Upper lobe of left lung (tissue), 6 donors: ENCODE results near the gene FOXC2. TPM values are rescaled to one million over a fixed set of nuclear protein-coding genes. Genes with fewer than 3 reads are reported as not detected.

Experiments
- ATAC-seq, 2 donors: fragments of 200-7000 bp; cut with Tn5 transposase; one replicate each; pipeline ENCODE4 v1.9.1; 2022; ENCODE audit warnings: mild to moderate bottlenecking in 2 of 2, moderate library complexity in 2 of 2; ENCODE audit not compliant: low FRiP score in 2 of 2
- DNase-seq, 2 donors: peaks; one replicate each; pipeline ENCODE4 v3.0.0-alpha.2; 2019 to 2020
- H3K27ac ChIP-seq, 4 donors: fragments of 200-600 bp; sonication (generic); one replicate each; pipeline ENCODE4 v1.5.1; 2016 to 2019
- H3K27me3 ChIP-seq, 4 donors: fragments of 200-600 bp; sonication (generic); one replicate each; pipeline ENCODE4 v1.5.1; 2017 to 2019
- H3K36me3 ChIP-seq, 4 donors: fragments of 200-600 bp; sonication (generic); one replicate each; pipeline ENCODE4 v1.5.1; 2016 to 2019
- H3K4me1 ChIP-seq, 4 donors: fragments of 200-600 bp; sonication (generic); one replicate each; pipeline ENCODE4 v1.5.1; 2018 to 2019
- H3K4me3 ChIP-seq, 4 donors: fragments of 200-600 bp; sonication (generic); one replicate each; pipeline ENCODE4 v1.5.1; 2017 to 2019; ENCODE audit warnings: mild to moderate bottlenecking in 2 of 4, moderate library complexity in 1 of 4
- H3K9me3 ChIP-seq, 4 donors: fragments of 200-600 bp; sonication (generic); one replicate each; pipeline ENCODE4 v1.5.1; 2018 to 2019
- EP300 ChIP-seq, 4 donors: sonication (generic); formaldehyde crosslinking; IDR thresholded peaks; one replicate each; pipeline ENCODE4 v1.5.1; 2017; ENCODE audit warnings: antibody characterized with exemption in 4 of 4, control low read depth in 2 of 4
- POLR2A ChIP-seq, 4 donors: fragments of 450-650 bp; IDR thresholded peaks; one replicate each; pipeline ENCODE4 v1.5.1; 2016 to 2017; ENCODE audit warnings: antibody characterized with exemption in 4 of 4, mild to moderate bottlenecking in 2 of 4
- POLR2AphosphoS5 ChIP-seq, 2 donors: sonication (generic); formaldehyde crosslinking; IDR thresholded peaks; one replicate each; pipeline ENCODE4 v1.5.1; 2017; ENCODE audit warnings: antibody characterized with exemption in 2 of 2
- WGBS, 2 donors: methylation state at CpG; one replicate each; pipeline ENCODE4 v1.1.5; 2017 to 2018; 5-methylcytosine and 5-hydroxymethylcytosine counted together
- total RNA-seq, 6 donors: library from RNA; depleted of rRNA in 4 of 6; stranded (reverse); fragments of >200 nt in 4 of 6; gene quantifications; one replicate each; pipeline versions ENCODE4 v1.1.0 to v1.2.1, GENCODE V29; 2016 to 2021
- TF ChIP-seq, protein P1 (sequence below), 6 experiments: fragments of 450-650 bp in 4 of 6; fragments of 200-600 bp in 2 of 6; sonication (generic) in 2 of 6; IDR thresholded peaks; one replicate each; pipeline ENCODE4 v1.5.1; 2016 to 2019; ENCODE audit warnings: antibody characterized with exemption in 6 of 6
- donor health status: DM: no; HTN: no; CAD: no; lungs with moderate emphysema.
- donor health status: DM: no; HTN: yes; CAD: no; lungs with severe emphysema.

The FOXC2 gene
- total RNA-seq, 6 donors from 2014 or later, result 0.39 to 1.9 (median 0.56) TPM; not detected in 2

DNA sequence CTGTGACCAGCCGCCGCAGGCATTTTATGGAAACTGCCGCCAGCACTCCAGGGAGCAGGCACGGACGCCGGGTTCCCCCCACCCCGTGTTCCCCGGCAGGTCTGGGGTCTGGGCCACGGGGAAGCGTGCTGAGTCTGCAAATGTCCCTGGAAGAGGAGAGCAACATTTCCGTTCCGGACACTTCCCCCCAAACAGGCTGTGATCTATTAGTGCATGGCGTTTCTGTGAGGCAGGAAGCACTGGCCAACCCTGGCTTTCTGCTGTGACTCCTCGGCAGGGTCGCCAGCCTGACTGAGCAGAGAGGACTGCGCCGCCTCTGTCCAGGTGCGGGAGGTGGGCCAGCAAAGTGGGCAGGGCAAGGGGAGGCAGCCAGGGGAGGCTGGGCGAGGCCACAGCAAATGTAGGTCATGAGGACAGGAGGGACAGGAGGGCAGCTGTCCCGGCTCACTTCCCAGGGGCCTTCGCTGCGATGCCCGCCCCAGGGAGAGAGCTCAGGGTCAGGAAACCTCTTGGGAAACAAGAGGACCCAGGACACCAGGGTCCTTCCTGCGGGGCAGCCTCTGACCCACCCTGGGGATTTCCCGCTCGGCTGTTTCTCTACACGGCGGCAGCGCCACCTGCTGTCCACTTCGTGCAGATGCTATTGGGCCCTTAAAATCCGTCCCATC is 46.8 kb upstream of the FOXC2 start:
- peak overlapping the region; percentile 53 to 97 (median 68) for H3K27ac ChIP-seq
- peaks cover 0 to 8% (median 8%) of the 10 kb centered on the region in 4 donors for H3K27me3 ChIP-seq
- WGBS, 2 donors, result 3 to 18% methylated on average over 25 to 29 of the region's 31 CpGs
- no peaks in the 10 kb centered on the region for H3K9me3 ChIP-seq
- peak; percentile 67 to 68 for ATAC-seq
- peaks cover 0 to 24% (median 3%) of the 10 kb centered on the region in 4 donors for H3K36me3 ChIP-seq
- TF ChIP-seq, protein P1, sequence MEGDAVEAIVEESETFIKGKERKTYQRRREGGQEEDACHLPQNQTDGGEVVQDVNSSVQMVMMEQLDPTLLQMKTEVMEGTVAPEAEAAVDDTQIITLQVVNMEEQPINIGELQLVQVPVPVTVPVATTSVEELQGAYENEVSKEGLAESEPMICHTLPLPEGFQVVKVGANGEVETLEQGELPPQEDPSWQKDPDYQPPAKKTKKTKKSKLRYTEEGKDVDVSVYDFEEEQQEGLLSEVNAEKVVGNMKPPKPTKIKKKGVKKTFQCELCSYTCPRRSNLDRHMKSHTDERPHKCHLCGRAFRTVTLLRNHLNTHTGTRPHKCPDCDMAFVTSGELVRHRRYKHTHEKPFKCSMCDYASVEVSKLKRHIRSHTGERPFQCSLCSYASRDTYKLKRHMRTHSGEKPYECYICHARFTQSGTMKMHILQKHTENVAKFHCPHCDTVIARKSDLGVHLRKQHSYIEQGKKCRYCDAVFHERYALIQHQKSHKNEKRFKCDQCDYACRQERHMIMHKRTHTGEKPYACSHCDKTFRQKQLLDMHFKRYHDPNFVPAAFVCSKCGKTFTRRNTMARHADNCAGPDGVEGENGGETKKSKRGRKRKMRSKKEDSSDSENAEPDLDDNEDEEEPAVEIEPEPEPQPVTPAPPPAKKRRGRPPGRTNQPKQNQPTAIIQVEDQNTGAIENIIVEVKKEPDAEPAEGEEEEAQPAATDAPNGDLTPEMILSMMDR (IDR thresholded peaks at IDR 0.05), result peak; percentile 73 to 91 (median 84)
- TF ChIP-seq EP300 (IDR thresholded peaks at IDR 0.05) (no peak), POLR2AphosphoS5 (IDR thresholded peaks at IDR 0.05) (peak in 1 of 2 donors; percentile 32), POLR2A (IDR thresholded peaks at IDR 0.05) (no peak)
- peaks cover 12 to 33% (median 26%) of the 10 kb centered on the region in 4 donors for H3K4me1 ChIP-seq
- DNase-seq, result peak; percentile 55 to 81
- peak overlapping the region in 2 of 4 donors; percentile 21 to 22 for H3K4me3 ChIP-seq

DNA sequence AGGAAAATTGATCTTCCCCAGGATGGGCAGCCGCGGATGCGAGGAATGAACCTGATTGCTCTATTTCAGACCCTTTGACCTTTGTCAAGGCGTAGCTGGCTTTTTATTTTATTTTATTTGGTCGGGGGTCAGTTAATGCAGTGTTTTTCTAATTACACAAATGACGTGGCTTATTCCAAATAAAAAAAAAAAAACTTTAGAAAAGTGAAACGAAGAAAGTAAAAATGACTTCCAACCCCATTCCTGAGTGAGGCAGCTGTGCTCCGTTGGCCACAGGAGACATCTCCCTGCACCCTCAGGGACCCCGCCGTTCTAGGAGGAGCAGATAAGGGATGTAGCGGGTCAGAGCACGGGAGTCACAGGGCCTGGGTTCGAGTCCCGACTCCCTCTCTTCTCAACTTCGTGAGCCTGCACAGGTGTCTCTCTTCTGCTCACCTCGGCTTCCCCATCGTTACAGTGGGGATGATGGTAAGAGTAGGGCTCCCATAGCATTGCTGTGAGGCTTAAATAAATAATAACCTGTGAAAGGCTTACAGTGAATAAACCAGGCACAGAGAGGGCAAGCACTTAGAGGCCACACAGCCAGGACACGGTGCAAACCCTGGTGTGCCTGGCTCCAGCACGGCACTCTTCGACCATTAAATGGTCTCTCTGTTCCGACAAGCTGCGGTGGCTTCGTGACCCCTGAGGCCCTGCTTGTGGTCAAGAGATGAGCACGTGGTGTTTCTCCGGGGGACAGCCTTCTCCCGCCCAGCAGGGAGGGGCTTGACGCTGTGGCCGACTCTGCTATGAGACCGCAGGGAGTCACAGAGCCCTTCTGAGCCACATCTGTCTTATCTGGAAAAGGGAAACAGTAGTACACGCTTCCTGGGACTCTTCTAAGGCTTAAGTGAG is 46.1 kb upstream of the FOXC2 start:
- H3K9me3 ChIP-seq, result no peaks in the 10 kb centered on the region
- no peak for ATAC-seq
- H3K27ac ChIP-seq, result peak overlapping the region in 2 of 4 donors; percentile 53 to 97
- 46 to 51% methylated on average over 28 to 30 of the region's 30 CpGs for WGBS, 2 donors
- H3K4me3 ChIP-seq, result peak overlapping the region in 2 of 4 donors; percentile 21 to 22
- DNase-seq, result no peak
- H3K4me1 ChIP-seq, result peaks cover 12 to 33% (median 26%) of the 10 kb centered on the region in 4 donors
- peaks cover 0 to 7% (median 6%) of the 10 kb centered on the region in 4 donors for H3K27me3 ChIP-seq
- no peak for TF ChIP-seq POLR2AphosphoS5 (IDR thresholded peaks at IDR 0.05)
- TF ChIP-seq, protein P1 (IDR thresholded peaks at IDR 0.05), result no peak
- TF ChIP-seq EP300 (IDR thresholded peaks at IDR 0.05), result no peak
- TF ChIP-seq POLR2A (IDR thresholded peaks at IDR 0.05), result no peak
- peaks cover 0 to 16% (median under 1%) of the 10 kb centered on the region in 4 donors for H3K36me3 ChIP-seq

DNA sequence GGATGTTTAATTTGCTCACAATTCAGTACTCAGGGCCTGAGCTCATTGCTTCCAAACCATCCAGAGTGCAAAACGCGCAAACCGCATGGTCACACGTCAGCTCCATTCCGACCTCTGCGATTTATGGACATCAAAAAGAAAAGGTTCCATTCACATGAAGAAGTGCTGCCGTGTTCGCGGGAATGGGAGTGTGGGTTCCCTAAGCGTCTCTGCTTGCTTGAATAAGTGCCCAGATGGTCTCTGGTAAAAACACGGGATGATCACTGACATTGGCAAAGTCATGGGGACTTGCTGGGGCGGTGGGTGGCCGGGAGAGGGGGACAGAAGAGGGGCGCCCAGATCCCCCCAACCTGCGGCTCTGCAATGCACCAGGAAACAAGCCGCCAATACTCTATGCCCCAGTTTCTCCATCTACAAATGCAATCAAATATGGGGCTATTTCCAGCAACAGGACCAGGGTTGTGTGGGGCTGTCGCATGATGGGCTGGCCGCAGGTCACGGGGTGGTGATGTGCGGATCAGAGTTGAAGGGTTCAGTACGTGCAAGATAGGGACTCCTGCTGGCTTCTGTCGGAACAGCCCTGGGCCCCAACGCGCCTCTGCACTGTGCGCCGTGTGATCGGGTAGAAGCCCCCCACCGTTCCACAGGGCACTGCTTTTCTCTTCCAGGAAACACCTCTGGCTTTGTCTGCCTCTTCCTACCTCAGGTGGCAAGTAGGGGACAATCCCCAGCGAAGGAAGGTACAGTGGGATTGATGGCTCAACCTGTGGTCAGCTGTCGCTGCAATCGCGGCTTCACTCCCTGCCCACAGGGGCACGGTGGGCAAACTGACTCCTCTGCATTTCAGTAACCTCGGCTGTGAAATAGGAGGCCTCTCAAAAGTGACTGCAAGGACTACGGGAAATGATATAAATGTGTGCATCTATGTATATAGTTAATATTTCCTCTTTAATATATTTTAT is 45.1 kb upstream of the FOXC2 start:
- 75 to 76% methylated on average over 28 to 35 of the region's 35 CpGs for WGBS, 2 donors
- H3K4me1 ChIP-seq, result peaks cover 12 to 33% (median 26%) of the 10 kb centered on the region in 4 donors
- peak in 1 of 2 donors; percentile 50 for DNase-seq

DNA sequence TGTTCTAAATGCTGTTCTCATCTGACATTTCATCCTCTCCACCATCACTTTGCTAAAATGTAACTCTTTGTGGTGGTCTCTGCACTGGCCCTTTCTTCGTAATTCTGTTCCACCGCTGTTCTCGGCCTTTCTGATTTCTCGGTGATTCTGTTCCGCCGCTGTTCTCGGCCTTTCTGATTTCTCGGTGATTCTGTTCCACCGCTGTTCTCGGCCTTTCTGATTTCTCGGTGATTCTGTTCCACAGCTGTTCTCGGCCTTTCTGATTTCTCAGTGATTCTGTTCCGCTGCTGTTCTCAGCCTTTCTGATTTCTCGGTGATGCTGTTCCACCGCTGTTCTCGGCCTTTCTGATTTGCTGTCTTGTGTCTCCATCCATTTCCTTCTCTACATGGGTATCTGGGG is 44.0 kb upstream of the FOXC2 start:
- TF ChIP-seq POLR2A (IDR thresholded peaks at IDR 0.05) (no peak), POLR2AphosphoS5 (IDR thresholded peaks at IDR 0.05) (no peak), EP300 (IDR thresholded peaks at IDR 0.05) (no peak)
- TF ChIP-seq, protein P1 (IDR thresholded peaks at IDR 0.05), result no peak
- H3K4me3 ChIP-seq, result no peak overlapping the region
- no peaks in the 10 kb centered on the region for H3K36me3 ChIP-seq
- ATAC-seq, result no peak
- DNase-seq, result no peak
- H3K4me1 ChIP-seq, result peaks cover 9 to 30% (median 24%) of the 10 kb centered on the region in 4 donors
- H3K9me3 ChIP-seq, result no peaks in the 10 kb centered on the region
- H3K27me3 ChIP-seq, result no peaks in the 10 kb centered on the region
- WGBS, 2 donors, result 67 to 84% methylated on average over 16 of the region's 16 CpGs
- H3K27ac ChIP-seq, result no peak overlapping the region

More for the DNA sequence above, 45.1 kb upstream of the FOXC2 start:
- H3K36me3 ChIP-seq, result peaks cover 0 to 8% (median 0%) of the 10 kb centered on the region in 4 donors
- no peak overlapping the region for H3K4me3 ChIP-seq
- no peak overlapping the region for H3K27ac ChIP-seq
- TF ChIP-seq, protein P1 (IDR thresholded peaks at IDR 0.05), result no peak
- TF ChIP-seq POLR2AphosphoS5 (IDR thresholded peaks at IDR 0.05) (no peak), POLR2A (IDR thresholded peaks at IDR 0.05) (no peak), EP300 (IDR thresholded peaks at IDR 0.05) (no peak)
- ATAC-seq, result no peak
- H3K27me3 ChIP-seq, result peaks cover 0 to 3% (median 0%) of the 10 kb centered on the region in 4 donors
- no peaks in the 10 kb centered on the region for H3K9me3 ChIP-seq
